ENCODE measurements around the gene PLEKHF1. TPM values are rescaled to one million over a fixed set of nuclear protein-coding genes. Genes with fewer than 3 reads are reported as not detected.

PLEKHF1 gene
- total RNA-seq, 1 donor from 2014 or later = 29.4 TPM

DNA sequence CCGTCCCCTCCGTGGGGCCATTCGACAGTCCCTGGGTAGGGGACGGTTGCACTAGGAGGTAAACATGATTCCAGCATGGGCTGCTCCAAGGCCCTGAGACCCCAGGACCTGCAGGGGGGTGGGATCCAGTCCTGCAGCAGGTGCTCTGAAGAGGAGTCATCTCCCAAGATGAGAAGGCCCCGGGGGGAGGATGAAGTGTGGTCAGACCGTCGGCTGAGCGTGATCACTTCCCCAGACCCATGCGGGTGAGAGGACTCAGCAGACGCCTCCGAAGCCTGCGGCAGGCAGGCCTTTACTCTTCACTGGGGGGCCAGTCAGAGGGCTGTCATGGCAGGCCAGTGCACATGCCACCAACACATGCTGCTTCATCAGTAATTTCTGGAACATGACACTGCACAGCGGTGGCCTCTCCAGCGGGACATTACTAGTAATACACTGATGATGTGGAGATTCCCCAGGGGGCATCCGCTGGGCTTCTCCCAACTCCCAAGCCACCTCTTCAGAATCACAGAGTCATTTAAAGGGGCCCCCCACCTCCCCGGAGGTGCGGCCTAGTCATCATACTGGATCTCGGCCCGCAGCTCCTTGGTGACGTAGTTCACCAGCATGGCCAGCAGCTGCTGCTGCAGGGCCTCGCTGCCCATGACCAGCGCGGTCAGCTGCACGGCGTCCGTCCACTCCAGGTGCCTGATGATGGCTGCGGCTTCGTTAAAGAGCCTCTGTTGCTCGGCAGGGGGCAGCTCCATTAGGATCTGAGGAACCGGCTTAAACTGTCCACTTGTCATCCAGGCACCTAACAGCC, 37.1 kb downstream of the PLEKHF1 start:
- TF ChIP-seq, protein P1, sequence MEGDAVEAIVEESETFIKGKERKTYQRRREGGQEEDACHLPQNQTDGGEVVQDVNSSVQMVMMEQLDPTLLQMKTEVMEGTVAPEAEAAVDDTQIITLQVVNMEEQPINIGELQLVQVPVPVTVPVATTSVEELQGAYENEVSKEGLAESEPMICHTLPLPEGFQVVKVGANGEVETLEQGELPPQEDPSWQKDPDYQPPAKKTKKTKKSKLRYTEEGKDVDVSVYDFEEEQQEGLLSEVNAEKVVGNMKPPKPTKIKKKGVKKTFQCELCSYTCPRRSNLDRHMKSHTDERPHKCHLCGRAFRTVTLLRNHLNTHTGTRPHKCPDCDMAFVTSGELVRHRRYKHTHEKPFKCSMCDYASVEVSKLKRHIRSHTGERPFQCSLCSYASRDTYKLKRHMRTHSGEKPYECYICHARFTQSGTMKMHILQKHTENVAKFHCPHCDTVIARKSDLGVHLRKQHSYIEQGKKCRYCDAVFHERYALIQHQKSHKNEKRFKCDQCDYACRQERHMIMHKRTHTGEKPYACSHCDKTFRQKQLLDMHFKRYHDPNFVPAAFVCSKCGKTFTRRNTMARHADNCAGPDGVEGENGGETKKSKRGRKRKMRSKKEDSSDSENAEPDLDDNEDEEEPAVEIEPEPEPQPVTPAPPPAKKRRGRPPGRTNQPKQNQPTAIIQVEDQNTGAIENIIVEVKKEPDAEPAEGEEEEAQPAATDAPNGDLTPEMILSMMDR (IDR thresholded peaks at IDR 0.05) = no peak
- Mint-ChIP-seq H3K9me3 (ENCODE audit: low read depth) (no peaks in the 10 kb centered on the region), H3K27ac (ENCODE audit: unreplicated experiment) (no peak overlapping the region), H3K4me1 (ENCODE audit: low read depth) (no peaks in the 10 kb centered on the region), H3K4me3 (ENCODE audit: unreplicated experiment) (no peak overlapping the region), H3K27me3 (ENCODE audit: low read depth) (no peaks in the 10 kb centered on the region), H3K36me3 (ENCODE audit: low read depth) (peaks cover 7% of the 10 kb centered on the region)
- DNase-seq (ENCODE audit: low spot score) = peak; percentile 85

DNA sequence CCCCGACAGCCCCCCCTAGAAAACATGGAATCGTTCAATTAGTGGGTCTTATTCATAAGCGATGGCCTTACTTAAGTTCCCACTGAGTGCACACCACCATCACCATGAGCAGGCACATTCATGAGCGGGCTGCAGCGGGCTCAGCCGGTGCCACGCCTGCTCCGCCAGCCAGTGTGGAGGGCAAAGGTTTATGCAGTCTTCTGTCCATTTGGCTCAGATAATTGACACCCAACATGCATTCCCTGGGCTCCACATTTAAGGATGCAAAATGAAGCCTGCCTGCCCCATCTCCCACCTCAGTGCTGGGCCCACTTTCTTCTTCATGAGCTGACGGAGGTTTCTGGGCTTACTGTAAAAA, 37.7 kb downstream of the PLEKHF1 start:
- no peaks in the 10 kb centered on the region for H3K4me1 Mint-ChIP-seq (ENCODE audit: low read depth)
- H3K27me3 Mint-ChIP-seq (ENCODE audit: low read depth) = no peaks in the 10 kb centered on the region
- no peak overlapping the region for H3K4me3 Mint-ChIP-seq (ENCODE audit: unreplicated experiment)
- peak; percentile 34 for DNase-seq (ENCODE audit: low spot score)
- H3K36me3 Mint-ChIP-seq (ENCODE audit: low read depth) = peaks cover 7% of the 10 kb centered on the region
- H3K9me3 Mint-ChIP-seq (ENCODE audit: low read depth) = no peaks in the 10 kb centered on the region
- peak overlapping the region; percentile 32 for H3K27ac Mint-ChIP-seq (ENCODE audit: unreplicated experiment)
- TF ChIP-seq, protein P1 (IDR thresholded peaks at IDR 0.05) = no peak

DNA sequence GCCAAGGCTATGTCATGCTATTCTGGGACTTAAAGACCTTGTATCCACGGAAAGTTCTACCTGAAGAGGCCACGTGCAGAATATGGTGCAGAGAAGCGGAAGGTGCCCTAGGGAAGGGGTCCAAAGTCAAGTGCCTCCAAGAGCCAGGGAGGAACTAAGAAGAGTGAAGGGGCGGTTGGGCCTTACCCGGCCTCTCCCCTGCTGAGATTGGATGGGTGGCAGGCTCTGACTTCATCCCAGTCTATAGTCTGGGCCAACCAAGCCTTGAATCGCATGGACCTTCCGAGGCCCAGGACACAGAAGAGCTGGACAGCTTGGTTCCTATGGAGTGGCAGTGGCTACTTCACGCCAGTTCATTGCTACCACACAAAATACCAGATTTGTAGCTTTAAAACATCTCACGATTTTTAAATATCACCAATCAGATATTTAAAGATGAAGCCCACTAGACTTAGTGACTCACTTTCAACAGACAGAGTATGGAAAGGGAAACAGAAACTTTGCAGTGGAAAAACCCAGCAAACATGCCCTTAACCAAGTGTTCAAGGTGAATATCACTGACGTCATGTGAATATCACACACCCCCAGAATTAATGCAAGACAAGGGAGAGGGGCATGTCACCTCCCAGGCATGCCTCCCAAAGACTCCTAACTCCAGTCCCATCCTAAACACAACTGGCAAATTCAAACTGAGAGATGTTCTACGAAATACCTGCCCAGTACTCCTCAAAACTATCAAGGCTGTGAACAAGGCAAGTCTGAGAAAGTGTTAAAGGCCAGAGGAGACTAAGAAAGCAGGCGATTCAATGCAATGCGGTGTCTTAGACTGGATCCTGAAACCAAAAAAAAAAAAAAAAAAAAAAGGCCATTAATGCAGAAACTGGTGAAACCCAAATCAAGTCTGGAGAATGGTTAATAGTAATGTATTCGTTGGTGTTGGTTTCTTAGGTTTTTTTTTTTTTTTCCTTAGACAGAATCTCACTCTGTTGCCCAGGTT, 39.6 kb downstream of the PLEKHF1 start:
- peaks cover 7% of the 10 kb centered on the region for H3K36me3 Mint-ChIP-seq (ENCODE audit: low read depth)
- H3K4me1 Mint-ChIP-seq (ENCODE audit: low read depth) = peaks cover 14% of the 10 kb centered on the region
- no peak overlapping the region for H3K27ac Mint-ChIP-seq (ENCODE audit: unreplicated experiment)
- no peak overlapping the region for H3K4me3 Mint-ChIP-seq (ENCODE audit: unreplicated experiment)
- TF ChIP-seq, protein P1 (IDR thresholded peaks at IDR 0.05) = no peak
- no peaks in the 10 kb centered on the region for H3K27me3 Mint-ChIP-seq (ENCODE audit: low read depth)
- no peaks in the 10 kb centered on the region for H3K9me3 Mint-ChIP-seq (ENCODE audit: low read depth)
- DNase-seq (ENCODE audit: low spot score) = peak; percentile 30

DNA sequence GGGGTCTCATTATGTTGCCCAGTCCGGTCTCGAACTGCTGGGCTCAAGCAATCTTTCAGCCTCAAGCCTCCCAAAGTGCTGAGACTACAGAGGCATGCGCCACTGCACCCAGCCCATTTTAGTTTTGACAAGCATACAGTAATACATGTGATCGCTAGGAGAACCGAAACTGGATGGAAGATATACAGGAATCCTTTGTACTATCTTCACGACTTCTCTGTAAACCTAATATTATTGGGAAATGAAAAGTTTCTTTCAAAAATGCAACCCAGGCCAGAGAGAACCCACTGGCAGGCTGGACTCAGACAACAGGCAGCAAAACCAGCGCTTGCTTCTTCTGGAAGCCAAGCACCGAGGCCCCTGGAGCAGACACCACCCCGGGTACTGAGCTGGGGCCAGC, 40.4 kb downstream of the PLEKHF1 start:
- Mint-ChIP-seq H3K4me1 (ENCODE audit: low read depth) (peaks cover 23% of the 10 kb centered on the region), H3K4me3 (ENCODE audit: unreplicated experiment) (no peak overlapping the region), H3K9me3 (ENCODE audit: low read depth) (no peaks in the 10 kb centered on the region), H3K36me3 (ENCODE audit: low read depth) (peaks cover 7% of the 10 kb centered on the region), H3K27ac (ENCODE audit: unreplicated experiment) (no peak overlapping the region), H3K27me3 (ENCODE audit: low read depth) (no peaks in the 10 kb centered on the region)
- TF ChIP-seq, protein P1 (IDR thresholded peaks at IDR 0.05) = no peak
- DNase-seq (ENCODE audit: low spot score) = peak; percentile 64

DNA sequence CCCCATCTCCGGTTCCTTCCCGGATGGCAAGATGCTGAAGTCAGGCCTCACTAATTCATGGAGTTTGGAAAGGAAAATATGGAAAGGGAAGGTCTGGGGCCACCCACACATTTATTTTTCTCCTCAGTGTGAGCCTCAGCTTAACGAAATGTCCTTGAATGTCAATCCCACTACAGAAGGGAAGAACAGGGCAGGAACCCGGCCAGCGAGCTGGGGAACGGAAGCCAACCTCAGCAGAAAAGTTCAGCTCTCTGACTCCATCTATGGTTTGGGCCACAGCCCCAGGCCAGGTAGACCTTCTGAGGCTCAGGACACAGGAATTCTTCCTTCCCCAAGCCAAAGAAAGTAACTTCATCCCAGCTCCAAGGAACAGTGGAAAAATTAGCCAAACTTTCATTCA, 41.4 kb downstream of the PLEKHF1 start:
- peaks cover 7% of the 10 kb centered on the region for H3K36me3 Mint-ChIP-seq (ENCODE audit: low read depth)
- no peak overlapping the region for H3K27ac Mint-ChIP-seq (ENCODE audit: unreplicated experiment)
- H3K27me3 Mint-ChIP-seq (ENCODE audit: low read depth) = no peaks in the 10 kb centered on the region
- peaks cover 27% of the 10 kb centered on the region for H3K4me1 Mint-ChIP-seq (ENCODE audit: low read depth)
- no peaks in the 10 kb centered on the region for H3K9me3 Mint-ChIP-seq (ENCODE audit: low read depth)
- peak; percentile 36 for DNase-seq (ENCODE audit: low spot score)
- TF ChIP-seq, protein P1 (IDR thresholded peaks at IDR 0.05) = no peak
- no peak overlapping the region for H3K4me3 Mint-ChIP-seq (ENCODE audit: unreplicated experiment)
